ENCODE results near the gene ANKH.

DNA sequence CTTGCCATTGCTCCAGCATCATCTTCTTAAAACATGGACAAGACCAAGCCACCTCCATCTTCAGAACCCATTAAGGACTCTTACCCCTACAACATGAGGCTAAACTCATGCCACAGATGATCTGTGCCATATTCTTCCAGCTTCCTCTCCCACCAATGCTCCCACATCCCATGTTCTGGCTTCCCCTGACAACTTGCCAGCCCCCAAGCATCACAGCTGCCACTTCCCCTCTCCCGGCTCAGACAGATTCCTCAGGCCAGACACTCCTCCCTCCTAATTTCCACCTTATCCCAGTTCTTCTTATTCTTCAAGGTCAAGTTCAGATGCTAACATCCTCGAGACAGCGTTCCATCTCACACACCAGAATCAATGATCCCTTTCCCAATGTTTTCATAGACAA is 57.8 kb downstream of the ANKH start:
- TF ChIP-seq, protein P1, sequence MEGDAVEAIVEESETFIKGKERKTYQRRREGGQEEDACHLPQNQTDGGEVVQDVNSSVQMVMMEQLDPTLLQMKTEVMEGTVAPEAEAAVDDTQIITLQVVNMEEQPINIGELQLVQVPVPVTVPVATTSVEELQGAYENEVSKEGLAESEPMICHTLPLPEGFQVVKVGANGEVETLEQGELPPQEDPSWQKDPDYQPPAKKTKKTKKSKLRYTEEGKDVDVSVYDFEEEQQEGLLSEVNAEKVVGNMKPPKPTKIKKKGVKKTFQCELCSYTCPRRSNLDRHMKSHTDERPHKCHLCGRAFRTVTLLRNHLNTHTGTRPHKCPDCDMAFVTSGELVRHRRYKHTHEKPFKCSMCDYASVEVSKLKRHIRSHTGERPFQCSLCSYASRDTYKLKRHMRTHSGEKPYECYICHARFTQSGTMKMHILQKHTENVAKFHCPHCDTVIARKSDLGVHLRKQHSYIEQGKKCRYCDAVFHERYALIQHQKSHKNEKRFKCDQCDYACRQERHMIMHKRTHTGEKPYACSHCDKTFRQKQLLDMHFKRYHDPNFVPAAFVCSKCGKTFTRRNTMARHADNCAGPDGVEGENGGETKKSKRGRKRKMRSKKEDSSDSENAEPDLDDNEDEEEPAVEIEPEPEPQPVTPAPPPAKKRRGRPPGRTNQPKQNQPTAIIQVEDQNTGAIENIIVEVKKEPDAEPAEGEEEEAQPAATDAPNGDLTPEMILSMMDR (IDR thresholded peaks at IDR 0.05; ENCODE audit: borderline replicate concordance, extremely low read depth, low read length, poor library complexity, severe bottlenecking): no peak
- no peak for TF ChIP-seq EZH2 (IDR thresholded peaks at IDR 0.05; ENCODE audit: borderline replicate concordance, low read depth, low read length, severe bottlenecking)

All from DND-41 (cell line).